T-cell (primary cell): ENCODE data around the gene CBLN4. TPM values are rescaled to one million over a fixed set of nuclear protein-coding genes. Genes with fewer than 3 reads are reported as not detected.

Experiments
- ATAC-seq, 4 experiments: fragments of 200-7000 bp in 3 of 4; fragments of 150-1000 bp in 1 of 4; cut with Tn5 transposase; replicated peaks in 1 of 4; 1 replicate in 3 of 4; 2 replicates in 1 of 4; pipeline ENCODE4 v1.10.0; 2021; ENCODE audit warnings: moderate library complexity in 3 of 4, mild to moderate bottlenecking in 2 of 4, moderate number of reproducible peaks in 1 of 4
- CTCF ChIA-PET, 2 donors: fragments of 300-600 bp; sonication (Branson Sonifier 250); formaldehyde crosslinking; loops; one replicate each; lab custom pipeline; 2022; ENCODE audit warnings: antibody characterized with exemption in 2 of 2; lab: Charles Lee
- POLR2A ChIA-PET, 2 donors: fragments of 300-600 bp; sonication (Branson Sonifier 250); formaldehyde crosslinking; loops; one replicate each; lab custom pipeline; 2022; ENCODE audit warnings: antibody characterized with exemption in 2 of 2; lab: Charles Lee
- DNase-seq, 35 experiments: peaks; one replicate each; pipeline versions ENCODE4 v3.0.0 to v3.0.0-alpha.2; 2013 to 2023
- H3K27ac ChIP-seq: one replicate; pipeline ENCODE4 v1.5.1; 2013; ENCODE audit warnings: low read length
- H3K27me3 ChIP-seq, 2 experiments: replicated peaks in 1 of 2; 1 replicate in 1 of 2; 2 replicates in 1 of 2; pipeline versions ENCODE4 v1.6.1 to v1.7.0; 2013; ENCODE audit warnings: low read length in 1 of 2, mixed read lengths in 1 of 2; ENCODE audit not compliant: control insufficient read depth in 2 of 2, insufficient read depth in 2 of 2; ENCODE audit errors: extremely low read depth in 1 of 2
- H3K36me3 ChIP-seq, 2 donors: 1 replicate in 1 of 2; 2 replicates in 1 of 2; pipeline versions ENCODE4 v1.6.1 to v1.7.0; 2013; ENCODE audit warnings: low read length in 1 of 2; ENCODE audit not compliant: control insufficient read depth in 2 of 2, insufficient read depth in 1 of 2; ENCODE audit errors: extremely low read depth in 1 of 2
- H3K4me1 ChIP-seq, 2 experiments: 1 replicate in 1 of 2; 2 replicates in 1 of 2; pipeline versions ENCODE4 v1.6.1 to v1.7.0; 2013; ENCODE audit warnings: low read length in 2 of 2, mixed read lengths in 1 of 2; ENCODE audit not compliant: insufficient read depth in 2 of 2, control insufficient read depth in 1 of 2; ENCODE audit errors: extremely low read depth in 1 of 2
- H3K4me3 ChIP-seq, 2 donors: 1 replicate in 1 of 2; 2 replicates in 1 of 2; pipeline versions ENCODE4 v1.5.1 to v1.7.0; 2013; ENCODE audit warnings: mild to moderate bottlenecking in 2 of 2, low read length in 1 of 2, moderate library complexity in 1 of 2; ENCODE audit not compliant: control insufficient read depth in 1 of 2; ENCODE audit errors: extremely low read depth in 1 of 2
- H3K9me3 ChIP-seq: 2 replicates; pipeline ENCODE4 v1.7.0; 2013
- H3K27ac Mint-ChIP-seq, 2 donors: one replicate each; pipeline ENCODE4 v1.8.0; 2020 to 2021; ENCODE audit warnings: mild to moderate bottlenecking in 2 of 2, mixed read lengths in 2 of 2
- H3K27me3 Mint-ChIP-seq, 2 donors: one replicate each; pipeline ENCODE4 v1.8.0; 2021 to 2022; ENCODE audit warnings: mixed read lengths in 2 of 2
- H3K36me3 Mint-ChIP-seq: one replicate; pipeline ENCODE4 v1.8.0; 2021; ENCODE audit warnings: mixed read lengths
- H3K4me1 Mint-ChIP-seq, 3 donors: one replicate each; pipeline ENCODE4 v1.8.0; 2020 to 2022; ENCODE audit warnings: mixed read lengths in 3 of 3, mild to moderate bottlenecking in 1 of 3
- H3K4me3 Mint-ChIP-seq, 3 donors: one replicate each; pipeline ENCODE4 v1.8.0; 2020 to 2022; ENCODE audit warnings: mild to moderate bottlenecking in 3 of 3, mixed read lengths in 3 of 3, moderate library complexity in 3 of 3
- H3K9me3 Mint-ChIP-seq, 3 donors: one replicate each; pipeline ENCODE4 v1.8.0; 2020 to 2022; ENCODE audit warnings: mixed read lengths in 3 of 3
- WGBS: methylation state at CpG from one replicate; pipeline ENCODE4 v1.1.5; 2013; ENCODE audit warnings: missing lambda C conversion rate; ENCODE audit not compliant: insufficient coverage; 5-methylcytosine and 5-hydroxymethylcytosine counted together
- total RNA-seq, 35 experiments: library from RNA in 6 of 35; stranded (reverse) in 6 of 35; fragments of 120-200 nt in 1 of 35; gene quantifications; one replicate each; pipeline versions ENCODE4 v1.2.1 to v1.2.4 and lab custom pipeline; 2013 to 2026

CBLN4 gene
- total RNA-seq, 5 donors from 2014 or later (not counting 1 experiment from before 2014, with no cell fraction given): not detected

DNA sequence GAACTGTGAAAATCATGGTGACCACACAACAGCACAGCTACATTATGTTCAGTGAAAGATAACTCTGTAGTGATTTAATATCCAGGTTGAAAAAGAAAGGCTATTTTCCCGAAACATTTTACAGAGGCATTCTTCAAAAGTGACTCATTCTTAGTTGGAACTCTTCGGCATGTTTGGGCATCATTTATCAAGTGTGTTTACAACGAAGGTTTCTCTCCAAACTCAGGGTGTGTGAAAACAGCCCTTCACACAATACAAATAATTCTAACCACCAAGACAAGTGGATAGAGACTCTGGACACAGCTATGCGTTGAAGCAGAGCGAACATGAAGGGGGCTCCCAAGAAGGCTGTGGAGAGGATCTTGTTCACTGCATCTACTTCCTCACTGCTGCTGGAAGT, 57.6 kb downstream of the CBLN4 start:
- no peaks in the 10 kb centered on the region for H3K36me3 ChIP-seq
- 81% methylated on average over 3 of the region's 5 CpGs for WGBS
- Mint-ChIP-seq H3K27ac (no peak overlapping the region), H3K36me3 (no peaks in the 10 kb centered on the region), H3K4me1 (no peaks in the 10 kb centered on the region), H3K27me3 (no peaks in the 10 kb centered on the region), H3K9me3 (peaks cover 5 to 16% (median 14%) of the 10 kb centered on the region in 3 donors), H3K4me3 (no peak overlapping the region)
- CTCF ChIA-PET: no interaction called here
- H3K4me1 ChIP-seq: no peaks in the 10 kb centered on the region
- POLR2A ChIA-PET: no interaction called here
- no peak for ATAC-seq
- H3K27ac ChIP-seq: no peak overlapping the region
- H3K27me3 ChIP-seq: no peaks in the 10 kb centered on the region
- no peak for DNase-seq
- no peak overlapping the region for H3K4me3 ChIP-seq
- H3K9me3 ChIP-seq: no peaks in the 10 kb centered on the region

Other genes starting within 250 kb of the CBLN4 start
- not detected for gene MC3R, start 243.2 kb upstream of the CBLN4 start, total RNA-seq